Mucosa of descending colon (tissue), 3 donors: ENCODE measurements around the gene AP2A1. TPM values are rescaled to one million over a fixed set of nuclear protein-coding genes. Genes with fewer than 3 reads are reported as not detected.
A peak's percentile ranks its signal among the peaks of the same experiment; 100 is the strongest.

Experiments used
- ATAC-seq: fragments of 200-7000 bp; cut with Tn5 transposase; one replicate; pipeline ENCODE4 v1.9.1; 2020; ENCODE audit warnings: mild to moderate bottlenecking, moderate library complexity
- DNase-seq, 3 donors: peaks; one replicate each; pipeline ENCODE4 v3.0.0-alpha.2; 2020
- H3K36me3 ChIP-seq: fragments of 200-600 bp; one replicate; pipeline ENCODE4 v1.8.0; 2021; ENCODE audit warnings: low read depth, mild to moderate bottlenecking
- H3K4me1 ChIP-seq: fragments of 200-600 bp; one replicate; pipeline ENCODE4 v1.8.0; 2021; ENCODE audit warnings: low read depth, mild to moderate bottlenecking
- H3K4me3 ChIP-seq: fragments of 200-600 bp; one replicate; pipeline ENCODE4 v1.8.0; 2021; ENCODE audit warnings: mild to moderate bottlenecking
- H3K9me3 ChIP-seq: fragments of 200-600 bp; one replicate; pipeline ENCODE4 v1.8.0; 2021; ENCODE audit warnings: mild to moderate bottlenecking
- intact Hi-C, 2 donors: fragments of 100-400 bp; cut with DNase I in 1 of 2; cut with micrococcal nuclease in 1 of 2; formaldehyde crosslinking; loops; one replicate each; pipeline versions ENCODE4 v1.11.0 to v1.11.1; 2022; cut with DNase I, micrococcal nuclease
- total RNA-seq, 3 donors: library from RNA; stranded (reverse); fragmentation: NEBNext Ultra II Directional in 2 of 3; extraction: Animal tissue kit (Norgen Biotek cat#: 25700) in 2 of 3; gene quantifications; one replicate each; pipeline versions ENCODE4 v1.2.1 to v1.2.4, GENCODE V29; 2021 to 2023
- TF ChIP-seq, protein P1 (sequence below): fragments of 200-600 bp; IDR thresholded peaks from one replicate; pipeline ENCODE4 v1.8.0; 2022; ENCODE audit warnings: antibody characterized with exemption, mild to moderate bottlenecking
- donor health status: DM: no; HTN: no; CAD: no; lungs with moderate emphysema.
- donor health status: DM: no; HTN: no; CAD: no.
- donor health status: DM: no; HTN: yes; CAD: no.

The AP2A1 gene
- total RNA-seq, 3 donors from 2014 or later: 73.6 to 84.8 (median 82.5) TPM

DNA sequence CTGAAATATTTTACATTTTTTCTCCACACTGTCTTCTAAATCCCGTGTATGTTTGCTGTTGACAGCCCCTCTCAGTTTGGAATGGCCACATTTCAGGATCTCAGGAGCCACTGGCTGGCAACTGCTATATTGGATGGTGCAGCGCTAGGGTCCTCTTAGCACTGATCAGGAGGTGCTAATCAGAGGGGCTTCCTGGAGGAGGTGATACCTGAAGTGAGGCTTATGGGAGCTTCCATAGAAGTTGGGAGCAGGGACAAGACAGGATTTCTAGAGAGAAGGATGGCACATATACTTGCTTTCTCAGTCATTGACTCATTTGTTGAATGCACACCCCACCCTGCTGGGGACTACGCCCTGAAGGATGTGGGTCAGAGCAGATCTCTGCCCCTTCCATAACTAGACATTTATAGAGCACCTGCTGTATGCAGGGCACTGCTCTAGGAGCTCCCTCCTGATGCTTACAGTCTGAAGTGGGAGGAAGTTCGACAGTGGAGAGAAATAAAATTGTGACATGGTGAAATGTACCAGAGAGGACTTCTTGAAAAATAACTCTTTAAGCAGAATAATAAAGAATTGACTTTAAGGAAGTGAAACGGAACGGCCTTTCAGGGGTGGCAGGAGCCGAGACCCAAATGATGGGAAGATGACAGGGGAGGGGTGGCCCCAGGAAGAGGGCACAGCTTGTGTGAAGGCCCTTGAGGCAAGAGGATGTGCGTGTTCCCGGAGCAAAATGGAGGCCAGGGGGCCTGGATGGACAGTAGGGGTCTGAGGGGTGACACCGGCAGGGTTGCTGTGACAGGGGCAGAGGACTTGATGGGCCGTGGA lies 13.1 kb downstream of the AP2A1 start:
- no peaks in the 10 kb centered on the region for H3K36me3 ChIP-seq
- ATAC-seq: no peak
- TF ChIP-seq, protein P1, sequence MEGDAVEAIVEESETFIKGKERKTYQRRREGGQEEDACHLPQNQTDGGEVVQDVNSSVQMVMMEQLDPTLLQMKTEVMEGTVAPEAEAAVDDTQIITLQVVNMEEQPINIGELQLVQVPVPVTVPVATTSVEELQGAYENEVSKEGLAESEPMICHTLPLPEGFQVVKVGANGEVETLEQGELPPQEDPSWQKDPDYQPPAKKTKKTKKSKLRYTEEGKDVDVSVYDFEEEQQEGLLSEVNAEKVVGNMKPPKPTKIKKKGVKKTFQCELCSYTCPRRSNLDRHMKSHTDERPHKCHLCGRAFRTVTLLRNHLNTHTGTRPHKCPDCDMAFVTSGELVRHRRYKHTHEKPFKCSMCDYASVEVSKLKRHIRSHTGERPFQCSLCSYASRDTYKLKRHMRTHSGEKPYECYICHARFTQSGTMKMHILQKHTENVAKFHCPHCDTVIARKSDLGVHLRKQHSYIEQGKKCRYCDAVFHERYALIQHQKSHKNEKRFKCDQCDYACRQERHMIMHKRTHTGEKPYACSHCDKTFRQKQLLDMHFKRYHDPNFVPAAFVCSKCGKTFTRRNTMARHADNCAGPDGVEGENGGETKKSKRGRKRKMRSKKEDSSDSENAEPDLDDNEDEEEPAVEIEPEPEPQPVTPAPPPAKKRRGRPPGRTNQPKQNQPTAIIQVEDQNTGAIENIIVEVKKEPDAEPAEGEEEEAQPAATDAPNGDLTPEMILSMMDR: no peak

GRCh38 chr19:49780861-49781260 lies 14.1 kb downstream of the AP2A1 start:
- no peaks in the 10 kb centered on the region for H3K4me1 ChIP-seq
- DNase-seq (no peak), ATAC-seq (peak; percentile 17)
- H3K4me3 ChIP-seq: no peak overlapping the region
- H3K9me3 ChIP-seq: no peaks in the 10 kb centered on the region
- intact Hi-C loops: no loop called here
- H3K36me3 ChIP-seq: no peaks in the 10 kb centered on the region
- TF ChIP-seq, protein P1: no peak

More for the DNA sequence above, 13.1 kb downstream of the AP2A1 start:
- Histone ChIP-seq H3K4me1 (no peaks in the 10 kb centered on the region), H3K4me3 (no peak overlapping the region), H3K9me3 (no peaks in the 10 kb centered on the region)
- intact Hi-C loops: no loop called here
- DNase-seq: no peak

- no peak for DNase-seq
- H3K4me1 ChIP-seq: no peaks in the 10 kb centered on the region
- TF ChIP-seq, protein P1: no peak
- no peak overlapping the region for H3K4me3 ChIP-seq
- no peaks in the 10 kb centered on the region for H3K9me3 ChIP-seq
- intact Hi-C loops: no loop called here
- ATAC-seq: peak; percentile 24
- no peaks in the 10 kb centered on the region for H3K36me3 ChIP-seq
Measured at GRCh38 chr19:49781394-49781793, 14.6 kb downstream of the AP2A1 start.

DNA sequence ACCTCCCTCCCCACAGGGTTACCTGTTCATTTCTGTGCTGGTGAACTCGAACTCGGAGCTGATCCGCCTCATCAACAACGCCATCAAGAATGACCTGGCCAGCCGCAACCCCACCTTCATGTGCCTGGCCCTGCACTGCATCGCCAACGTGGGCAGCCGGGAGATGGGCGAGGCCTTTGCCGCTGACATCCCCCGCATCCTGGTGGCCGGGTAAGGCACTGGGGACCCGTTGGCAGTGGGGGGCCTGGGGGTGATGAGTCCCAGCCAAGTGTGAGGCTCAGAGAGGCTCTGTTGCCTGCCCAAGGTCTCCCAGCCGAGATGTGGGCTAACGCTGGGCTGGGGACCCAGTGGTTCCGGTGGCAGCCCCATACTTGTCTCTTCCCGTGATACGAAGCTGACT lies 15.7 kb downstream of the AP2A1 start:
- no peak for ATAC-seq
- H3K36me3 ChIP-seq: no peaks in the 10 kb centered on the region
- no peak for DNase-seq
- TF ChIP-seq, protein P1: no peak
- no peak overlapping the region for H3K4me3 ChIP-seq
- intact Hi-C loops: no loop called here
- no peaks in the 10 kb centered on the region for H3K4me1 ChIP-seq
- H3K9me3 ChIP-seq: no peaks in the 10 kb centered on the region

DNA sequence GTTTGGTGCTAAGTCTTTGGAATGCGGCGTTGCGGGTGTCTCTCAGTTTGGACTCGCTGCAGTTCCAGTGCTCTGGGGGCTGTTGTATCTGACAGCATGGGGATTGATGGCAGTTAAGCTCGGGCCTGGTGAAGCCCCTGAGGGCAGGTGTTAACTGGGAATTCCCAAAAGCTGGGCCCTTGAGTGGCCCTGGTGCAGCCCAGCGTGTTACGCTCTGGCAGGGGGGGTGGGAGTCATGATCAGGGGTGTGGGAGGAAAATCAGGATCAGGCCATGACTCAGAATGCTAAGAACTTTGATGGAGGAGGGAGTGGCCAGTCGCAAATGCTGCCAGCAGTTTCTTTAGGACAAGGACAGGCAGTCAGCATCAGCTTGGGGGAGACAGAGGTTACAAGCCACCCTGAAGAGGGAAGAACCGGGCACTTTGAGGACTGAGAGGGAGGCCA lies 19.6 kb downstream of the AP2A1 start:
- no peak for DNase-seq
- TF ChIP-seq, protein P1: no peak
- Histone ChIP-seq H3K9me3 (no peaks in the 10 kb centered on the region), H3K36me3 (no peaks in the 10 kb centered on the region), H3K4me1 (no peaks in the 10 kb centered on the region), H3K4me3 (no peak overlapping the region)
- intact Hi-C loops: no loop called here
- ATAC-seq: peak; percentile 61
